ENCODE data around the gene KAZN.

GRCh38 chr1:14794136-14794768, 195.8 kb downstream of the KAZN start:
- TF ChIP-seq CTCF (IDR thresholded peaks at IDR 0.05; ENCODE audit: insufficient read depth, low read depth, low read length) (no peak), EZH2 (IDR thresholded peaks at IDR 0.05; ENCODE audit: insufficient read depth, low read length) (no peak)
